Measurements from ENCODE around the gene MPHOSPH6.

The MPHOSPH6 gene

DNA sequence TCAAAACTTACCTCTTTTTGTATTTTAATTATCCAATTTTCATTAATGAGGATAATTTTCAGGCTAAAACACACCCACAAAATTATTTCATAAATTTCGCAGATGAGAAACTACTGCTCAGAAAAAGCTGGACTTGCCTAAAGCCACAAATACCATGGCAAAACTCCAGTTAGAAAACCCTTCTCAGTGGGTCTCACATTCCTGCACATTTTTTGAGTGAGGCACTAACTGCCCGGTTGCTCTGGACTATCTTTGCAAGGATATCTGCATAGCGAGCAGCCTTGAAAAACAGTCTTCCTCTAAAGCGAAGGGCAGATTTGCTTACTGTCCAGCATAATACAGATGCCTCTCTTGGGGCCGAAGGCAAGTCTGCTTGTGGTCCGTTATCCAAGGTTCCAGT is 9.8 kb downstream of the MPHOSPH6 start:
- Histone ChIP-seq H3K9me3 (replicated peaks; ENCODE audit: insufficient read depth, low read length) (no peaks in the 10 kb centered on the region), H3K4me3 (ENCODE audit: low read length) (no peak overlapping the region), H3K27me3 (replicated peaks; ENCODE audit: insufficient read depth, low read length) (no peaks in the 10 kb centered on the region)

DNA sequence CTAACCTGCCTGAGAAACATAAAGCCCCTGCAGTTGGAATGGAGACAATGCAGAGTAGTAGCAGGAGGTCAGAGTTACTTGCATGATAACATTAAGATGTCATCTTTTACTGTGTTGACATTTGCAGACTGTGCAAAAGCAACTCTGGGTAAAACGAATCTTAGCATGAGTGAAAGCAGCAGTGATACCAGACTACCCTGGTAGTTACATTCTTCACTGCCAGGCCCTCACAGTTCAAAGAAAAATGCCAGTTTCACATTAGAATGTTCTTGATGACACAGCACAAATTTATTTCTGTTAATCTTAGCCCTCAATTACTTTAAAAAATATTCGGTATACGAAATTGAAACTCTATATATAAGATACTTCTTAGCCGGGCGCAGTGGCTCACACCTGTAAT is 12.2 kb downstream of the MPHOSPH6 start:
- peak; percentile 85 for DNase-seq
- H3K9me3 ChIP-seq (replicated peaks; ENCODE audit: insufficient read depth, low read length) = no peaks in the 10 kb centered on the region
- H3K4me1 ChIP-seq (ENCODE audit: low read length) = peaks cover 8% of the 10 kb centered on the region
- no peaks in the 10 kb centered on the region for H3K36me3 ChIP-seq (replicated peaks; ENCODE audit: insufficient read depth, low read length)
- H3K9ac ChIP-seq (ENCODE audit: low read length) = no peak overlapping the region
- H3F3A ChIP-seq (ENCODE audit: insufficient read depth, low read length) = peaks cover 17% of the 10 kb centered on the region
- no peak for TF ChIP-seq EZH2phosphoT487 (IDR thresholded peaks at IDR 0.05; ENCODE audit: low read length)
- no peak for TF ChIP-seq EZH2 (optimal IDR thresholded peaks at IDR 0.05; ENCODE audit: low read depth, low read length)
- TF ChIP-seq, protein P1, sequence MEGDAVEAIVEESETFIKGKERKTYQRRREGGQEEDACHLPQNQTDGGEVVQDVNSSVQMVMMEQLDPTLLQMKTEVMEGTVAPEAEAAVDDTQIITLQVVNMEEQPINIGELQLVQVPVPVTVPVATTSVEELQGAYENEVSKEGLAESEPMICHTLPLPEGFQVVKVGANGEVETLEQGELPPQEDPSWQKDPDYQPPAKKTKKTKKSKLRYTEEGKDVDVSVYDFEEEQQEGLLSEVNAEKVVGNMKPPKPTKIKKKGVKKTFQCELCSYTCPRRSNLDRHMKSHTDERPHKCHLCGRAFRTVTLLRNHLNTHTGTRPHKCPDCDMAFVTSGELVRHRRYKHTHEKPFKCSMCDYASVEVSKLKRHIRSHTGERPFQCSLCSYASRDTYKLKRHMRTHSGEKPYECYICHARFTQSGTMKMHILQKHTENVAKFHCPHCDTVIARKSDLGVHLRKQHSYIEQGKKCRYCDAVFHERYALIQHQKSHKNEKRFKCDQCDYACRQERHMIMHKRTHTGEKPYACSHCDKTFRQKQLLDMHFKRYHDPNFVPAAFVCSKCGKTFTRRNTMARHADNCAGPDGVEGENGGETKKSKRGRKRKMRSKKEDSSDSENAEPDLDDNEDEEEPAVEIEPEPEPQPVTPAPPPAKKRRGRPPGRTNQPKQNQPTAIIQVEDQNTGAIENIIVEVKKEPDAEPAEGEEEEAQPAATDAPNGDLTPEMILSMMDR (IDR thresholded peaks at IDR 0.05; ENCODE audit: low read length) = no peak
- H3K9me2 ChIP-seq (replicated peaks; ENCODE audit: insufficient read depth, low read length) = no peaks in the 10 kb centered on the region
- peak overlapping the region; percentile 59; the same call in 1 of the 2 replicates for H3K27ac ChIP-seq (ENCODE audit: low read length)
- peaks cover 7% of the 10 kb centered on the region for H3K79me2 ChIP-seq (ENCODE audit: low read length)
- no peak overlapping the region for H2AFZ ChIP-seq (ENCODE audit: low read length)
- no peak overlapping the region; the same call in 1 of the 2 replicates for H3K4me3 ChIP-seq (ENCODE audit: low read length)
- H3K27me3 ChIP-seq (replicated peaks; ENCODE audit: insufficient read depth, low read length) = no peaks in the 10 kb centered on the region
- H4K20me1 ChIP-seq (ENCODE audit: insufficient read depth, low read length) = no peaks in the 10 kb centered on the region
- H3K4me2 ChIP-seq (ENCODE audit: low read depth, low read length) = peak overlapping the region; percentile 54; the same call in 1 of the 2 replicates

More for the DNA sequence above, 9.8 kb downstream of the MPHOSPH6 start:
- Histone ChIP-seq H3K4me2 (ENCODE audit: low read depth, low read length) (no peak overlapping the region), H3K36me3 (replicated peaks; ENCODE audit: insufficient read depth, low read length) (no peaks in the 10 kb centered on the region), H4K20me1 (ENCODE audit: insufficient read depth, low read length) (no peaks in the 10 kb centered on the region), H3K9ac (ENCODE audit: low read length) (no peak overlapping the region), H3K9me2 (replicated peaks; ENCODE audit: insufficient read depth, low read length) (no peaks in the 10 kb centered on the region), H3K79me2 (ENCODE audit: low read length) (peaks cover 4% of the 10 kb centered on the region), H3K27ac (ENCODE audit: low read length) (no peak overlapping the region), H2AFZ (ENCODE audit: low read length) (no peak overlapping the region), H3K4me1 (ENCODE audit: low read length) (peaks cover 8% of the 10 kb centered on the region), H3F3A (ENCODE audit: insufficient read depth, low read length) (peaks cover 17% of the 10 kb centered on the region)
- TF ChIP-seq EZH2 (optimal IDR thresholded peaks at IDR 0.05; ENCODE audit: low read depth, low read length) (no peak), EZH2phosphoT487 (IDR thresholded peaks at IDR 0.05; ENCODE audit: low read length) (no peak)
- TF ChIP-seq, protein P1 (IDR thresholded peaks at IDR 0.05; ENCODE audit: low read length) = no peak
- no peak for DNase-seq

DNA sequence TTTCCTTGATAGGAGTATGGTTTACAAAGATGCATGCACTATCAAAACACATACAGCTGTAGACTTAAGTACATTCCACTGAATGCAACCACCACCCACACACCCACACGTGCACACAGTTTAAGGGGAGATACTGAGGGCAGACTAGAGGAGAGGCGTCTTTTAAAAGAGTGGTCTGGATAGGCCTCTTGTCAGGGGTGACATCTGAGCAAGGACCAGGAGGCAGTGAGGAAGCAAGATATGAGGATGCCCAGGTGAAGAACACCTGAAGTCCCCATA is 12.6 kb downstream of the MPHOSPH6 start:
- Histone ChIP-seq H3K27ac (ENCODE audit: low read length) (peak overlapping the region; percentile 59; the same call in 1 of the 2 replicates), H3K27me3 (replicated peaks; ENCODE audit: insufficient read depth, low read length) (no peaks in the 10 kb centered on the region), H3K4me2 (ENCODE audit: low read depth, low read length) (peak overlapping the region; percentile 54; the same call in 1 of the 2 replicates), H3K9me2 (replicated peaks; ENCODE audit: insufficient read depth, low read length) (no peaks in the 10 kb centered on the region), H2AFZ (ENCODE audit: low read length) (no peak overlapping the region), H3K79me2 (ENCODE audit: low read length) (peaks cover 7% of the 10 kb centered on the region), H4K20me1 (ENCODE audit: insufficient read depth, low read length) (no peaks in the 10 kb centered on the region), H3K4me3 (ENCODE audit: low read length) (no peak overlapping the region; the same call in 1 of the 2 replicates), H3K4me1 (ENCODE audit: low read length) (peaks cover 8% of the 10 kb centered on the region), H3K9ac (ENCODE audit: low read length) (no peak overlapping the region), H3K36me3 (replicated peaks; ENCODE audit: insufficient read depth, low read length) (no peaks in the 10 kb centered on the region), H3F3A (ENCODE audit: insufficient read depth, low read length) (peaks cover 17% of the 10 kb centered on the region), H3K9me3 (replicated peaks; ENCODE audit: insufficient read depth, low read length) (no peaks in the 10 kb centered on the region)
- TF ChIP-seq EZH2phosphoT487 (IDR thresholded peaks at IDR 0.05; ENCODE audit: low read length) (no peak), EZH2 (optimal IDR thresholded peaks at IDR 0.05; ENCODE audit: low read depth, low read length) (no peak)
- TF ChIP-seq, protein P1 (IDR thresholded peaks at IDR 0.05; ENCODE audit: low read length) = no peak
- DNase-seq = no peak

All from MM.1S (cell line).